Fibroblast of the aortic adventitia (primary cell): ENCODE data around the gene BTD. TPM values are rescaled to one million over a fixed set of nuclear protein-coding genes. Genes with fewer than 3 reads are reported as not detected.

Experiments
- DNase-seq: peaks from one replicate; pipeline ENCODE4 v3.0.0-alpha.2; 2010; ENCODE audit warnings: low read depth
- H3K4me3 ChIP-seq: 2 replicates; pipeline ENCODE4 v1.5.1; 2011; ENCODE audit warnings: low read depth, mild to moderate bottlenecking, control low read depth, low read length, moderate library complexity
- total RNA-seq: library from RNA; depleted of rRNA; stranded (reverse); fragments of >200 nt; gene quantifications from 2 replicates; pipeline ENCODE4 v1.2.3, GENCODE V29; 2012; ENCODE audit warnings: low replicate concordance
- TF ChIP-seq, protein P1 (sequence below): IDR thresholded peaks from 2 replicates; pipeline ENCODE4 v1.5.1; 2011; ENCODE audit warnings: mild to moderate bottlenecking, low read length, control low read depth, inconsistent platforms; ENCODE audit not compliant: insufficient read depth

BTD gene
- total RNA-seq, 1 donor, result 19.7 TPM

DNA sequence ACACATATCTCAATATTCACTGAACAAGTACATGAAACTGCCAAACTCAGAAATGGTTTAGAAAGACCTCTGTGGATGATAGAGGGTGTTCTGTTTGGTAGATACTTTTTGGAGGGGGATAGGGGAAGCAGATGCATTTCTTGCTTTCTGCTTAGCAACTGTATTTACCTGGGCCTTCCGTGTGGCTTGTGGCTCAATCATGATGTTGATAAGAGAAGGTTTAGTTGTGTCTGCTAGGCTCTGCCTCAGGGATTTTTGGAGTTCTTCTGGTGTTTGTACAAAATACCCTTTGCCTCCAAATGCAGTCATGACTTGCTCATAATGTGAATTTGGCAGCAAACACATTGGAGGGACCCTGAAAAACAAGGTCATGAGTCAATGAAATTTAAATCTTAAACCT is 38.4 kb upstream of the BTD start:
- TF ChIP-seq, protein P1, sequence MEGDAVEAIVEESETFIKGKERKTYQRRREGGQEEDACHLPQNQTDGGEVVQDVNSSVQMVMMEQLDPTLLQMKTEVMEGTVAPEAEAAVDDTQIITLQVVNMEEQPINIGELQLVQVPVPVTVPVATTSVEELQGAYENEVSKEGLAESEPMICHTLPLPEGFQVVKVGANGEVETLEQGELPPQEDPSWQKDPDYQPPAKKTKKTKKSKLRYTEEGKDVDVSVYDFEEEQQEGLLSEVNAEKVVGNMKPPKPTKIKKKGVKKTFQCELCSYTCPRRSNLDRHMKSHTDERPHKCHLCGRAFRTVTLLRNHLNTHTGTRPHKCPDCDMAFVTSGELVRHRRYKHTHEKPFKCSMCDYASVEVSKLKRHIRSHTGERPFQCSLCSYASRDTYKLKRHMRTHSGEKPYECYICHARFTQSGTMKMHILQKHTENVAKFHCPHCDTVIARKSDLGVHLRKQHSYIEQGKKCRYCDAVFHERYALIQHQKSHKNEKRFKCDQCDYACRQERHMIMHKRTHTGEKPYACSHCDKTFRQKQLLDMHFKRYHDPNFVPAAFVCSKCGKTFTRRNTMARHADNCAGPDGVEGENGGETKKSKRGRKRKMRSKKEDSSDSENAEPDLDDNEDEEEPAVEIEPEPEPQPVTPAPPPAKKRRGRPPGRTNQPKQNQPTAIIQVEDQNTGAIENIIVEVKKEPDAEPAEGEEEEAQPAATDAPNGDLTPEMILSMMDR, result no peak
- no peak for DNase-seq
- no peak overlapping the region for H3K4me3 ChIP-seq

DNA sequence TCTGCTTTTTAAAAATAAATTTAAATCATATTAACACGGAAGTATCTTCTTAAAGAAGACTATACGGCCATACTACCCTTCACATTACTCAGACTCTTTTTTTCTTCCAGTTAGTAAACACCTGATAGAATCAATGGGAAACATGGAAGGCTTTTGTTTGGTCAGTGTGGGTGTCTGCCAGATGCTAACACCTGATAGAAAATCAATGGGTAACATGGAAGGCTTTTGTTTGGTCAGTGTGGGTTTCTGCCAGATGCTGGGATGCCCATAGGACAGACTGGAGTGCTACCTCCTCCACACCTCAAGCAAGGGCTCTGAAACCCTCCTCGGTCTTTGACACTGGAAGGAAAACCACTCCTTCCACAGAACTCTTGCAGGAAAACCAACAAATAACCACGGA is 29.4 kb upstream of the BTD start:
- H3K4me3 ChIP-seq, result no peak overlapping the region
- DNase-seq, result no peak
- TF ChIP-seq, protein P1, result no peak

DNA sequence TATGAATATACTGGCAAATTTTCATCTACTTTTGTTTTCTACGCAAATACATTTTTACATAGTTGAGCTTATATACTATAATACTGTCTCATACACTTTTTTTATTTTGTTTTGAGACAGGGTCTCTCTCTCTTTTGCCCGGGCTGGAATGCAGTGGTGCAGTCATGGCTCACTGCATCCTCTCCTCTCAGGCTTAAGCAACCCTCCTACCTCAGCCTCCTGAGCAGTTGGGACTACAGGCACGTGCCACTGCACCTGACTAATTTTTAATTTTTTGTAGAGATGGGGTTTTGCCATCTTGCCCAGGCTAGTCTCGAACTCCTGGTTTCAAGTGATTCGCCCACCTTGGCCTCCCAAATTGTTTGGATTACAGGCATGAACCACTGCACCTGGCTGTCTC is 26.1 kb upstream of the BTD start:
- no peak for DNase-seq
- no peak overlapping the region for H3K4me3 ChIP-seq
- TF ChIP-seq, protein P1, result no peak

DNA sequence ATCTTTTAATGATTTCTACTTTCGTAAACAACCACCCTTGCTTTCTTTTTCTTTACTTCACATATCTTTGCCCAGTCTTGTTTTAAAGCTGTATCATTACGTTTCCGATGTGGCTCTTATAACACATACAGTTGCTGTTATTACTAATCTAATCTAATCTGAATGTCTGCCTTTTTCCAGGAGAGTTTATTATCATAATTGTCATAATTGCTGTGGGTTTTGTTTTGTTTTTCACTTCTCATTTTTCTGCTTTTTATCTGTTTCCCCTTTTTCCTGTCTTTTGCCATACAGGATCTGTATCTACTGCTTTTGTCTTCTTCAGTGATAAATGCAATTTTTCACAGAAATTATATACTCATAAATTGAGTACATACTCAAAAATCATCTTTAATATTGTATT is 25.1 kb upstream of the BTD start:
- DNase-seq, result no peak

DNA sequence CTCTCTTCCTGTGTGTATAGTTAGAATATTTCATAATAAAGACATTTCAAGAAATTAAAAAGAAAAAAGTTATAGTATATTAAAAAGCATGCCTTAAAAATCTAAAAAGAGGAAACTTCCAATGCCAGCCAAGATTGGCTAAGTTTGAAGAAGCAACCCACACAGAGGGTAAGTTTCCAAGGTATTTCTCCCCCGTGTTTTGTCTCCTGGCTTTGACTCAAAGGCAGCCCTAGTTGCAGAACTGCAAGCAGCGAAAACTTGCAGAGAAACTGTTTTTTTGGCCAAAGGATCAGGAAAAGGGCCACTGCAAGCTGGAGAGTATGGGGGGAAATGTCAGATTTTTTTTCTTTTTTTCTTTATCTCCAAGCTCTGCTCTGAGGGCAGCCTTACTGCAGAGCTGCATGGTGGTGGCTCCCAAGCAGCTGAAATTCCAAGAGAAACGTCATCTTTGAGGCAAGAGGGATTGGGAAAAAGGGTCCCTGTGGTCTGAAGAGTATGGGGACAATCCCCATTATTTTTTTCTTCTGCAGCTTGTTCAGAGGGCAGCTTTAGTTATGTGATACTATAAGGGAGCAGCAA is 23.2 kb upstream of the BTD start:
- H3K4me3 ChIP-seq, result no peak overlapping the region
- DNase-seq, result peak; percentile 36

More for the DNA sequence above, 25.1 kb upstream of the BTD start:
- no peak overlapping the region for H3K4me3 ChIP-seq
- TF ChIP-seq, protein P1, result no peak

DNA sequence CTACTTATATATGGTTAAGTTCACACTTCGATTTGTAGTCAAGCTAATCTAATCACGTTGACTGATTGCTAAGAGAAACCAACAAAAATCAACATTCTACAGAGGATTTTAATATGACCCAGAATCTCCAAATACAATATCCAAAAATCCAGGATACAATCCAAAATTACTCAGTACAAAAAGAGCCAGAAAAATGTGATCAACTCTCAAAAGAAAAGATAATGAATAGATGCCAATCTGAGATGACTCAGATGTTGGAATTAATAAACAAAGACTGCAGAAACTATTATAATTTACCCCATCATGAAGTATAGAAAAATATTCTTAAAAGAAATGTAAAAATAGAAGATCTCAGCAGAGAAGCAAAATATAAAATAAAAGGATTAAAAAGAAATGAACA is 22.5 kb upstream of the BTD start:
- no peak overlapping the region for H3K4me3 ChIP-seq
- DNase-seq, result peak; percentile 55
- TF ChIP-seq, protein P1, result no peak

More for the DNA sequence above, 23.2 kb upstream of the BTD start:
- TF ChIP-seq, protein P1, result no peak
